ENCODE data around the gene PRUNE1.

The PRUNE1 gene

GRCh38 chr1:151008244-151009205 lies at the start of gene PRUNE1:
PRUNE1 (plus strand) TSS chr1:151008449; CDS start chr1:151008633, 184 bp downstream.
- DNase-seq = peak; percentile 97

GRCh38 chr1:150960646-150961045 lies 47.6 kb upstream of the PRUNE1 start:
- no peak for DNase-seq

- DNase-seq = no peak
Measured at GRCh38 chr1:150961756-150962155, 46.5 kb upstream of the PRUNE1 start.

- no peak for DNase-seq
Measured at GRCh38 chr1:150963321-150964163, 44.7 kb upstream of the PRUNE1 start.

GRCh38 chr1:150964164-150964489 lies 44.1 kb upstream of the PRUNE1 start:
- DNase-seq = no peak

GRCh38 chr1:150965605-150966004 lies 42.6 kb upstream of the PRUNE1 start:
- no peak for DNase-seq

- DNase-seq = no peak
Measured at GRCh38 chr1:150966011-150966410, 42.2 kb upstream of the PRUNE1 start.

- no peak for DNase-seq
Measured at GRCh38 chr1:150967936-150968335, 40.3 kb upstream of the PRUNE1 start.

GRCh38 chr1:150968491-150968890 lies 39.8 kb upstream of the PRUNE1 start:
- no peak for DNase-seq

- no peak for DNase-seq
Measured at GRCh38 chr1:150969626-150970025, 38.6 kb upstream of the PRUNE1 start.

GRCh38 chr1:150970808-150971582 lies 37.3 kb upstream of the PRUNE1 start:
- no peak for DNase-seq

GRCh38 chr1:150971583-150972416 lies 36.4 kb upstream of the PRUNE1 start:
- DNase-seq = no peak

GRCh38 chr1:150972417-150972940 lies 35.8 kb upstream of the PRUNE1 start:
- no peak for DNase-seq

GRCh38 chr1:150973258-150973835 lies 34.9 kb upstream of the PRUNE1 start:
- DNase-seq = no peak

- peak; percentile 64 for DNase-seq
Measured at GRCh38 chr1:150973836-150974579, 34.2 kb upstream of the PRUNE1 start.

GRCh38 chr1:150974580-150975478 lies 33.4 kb upstream of the PRUNE1 start, which contains the start of gene CERS2:
CERS2 (minus strand) TSS chr1:150974835; CDS start chr1:150969090, 5,745 bp downstream.
- DNase-seq = peak; percentile 90

GRCh38 chr1:150976401-150976821 lies 31.8 kb upstream of the PRUNE1 start:
- no peak for DNase-seq

- no peak for DNase-seq
Measured at GRCh38 chr1:150976879-150977694, 31.2 kb upstream of the PRUNE1 start.

Data from right hindlimb (tissue), 1 donor.